Stimulated activated CD4-positive, alpha-beta T cell treated with anti-CD3 and anti-CD28 coated beads, TNF-alpha, amount 100 ng/mL, for 1 hour (primary cell): ENCODE measurements around the gene B4GALT7.
"Not testable (repeated sequence)": the region's sequence is repeated elsewhere in the genome, so short reads cannot be mapped to it uniquely, and the experiment has no call there.

Source experiments
- DNase-seq, 3 donors: peaks; one replicate each; pipeline ENCODE4 v3.0.0-alpha.2; 2020; ENCODE audit warnings: low read depth in 3 of 3, low spot score in 1 of 3

Gene B4GALT7

DNA sequence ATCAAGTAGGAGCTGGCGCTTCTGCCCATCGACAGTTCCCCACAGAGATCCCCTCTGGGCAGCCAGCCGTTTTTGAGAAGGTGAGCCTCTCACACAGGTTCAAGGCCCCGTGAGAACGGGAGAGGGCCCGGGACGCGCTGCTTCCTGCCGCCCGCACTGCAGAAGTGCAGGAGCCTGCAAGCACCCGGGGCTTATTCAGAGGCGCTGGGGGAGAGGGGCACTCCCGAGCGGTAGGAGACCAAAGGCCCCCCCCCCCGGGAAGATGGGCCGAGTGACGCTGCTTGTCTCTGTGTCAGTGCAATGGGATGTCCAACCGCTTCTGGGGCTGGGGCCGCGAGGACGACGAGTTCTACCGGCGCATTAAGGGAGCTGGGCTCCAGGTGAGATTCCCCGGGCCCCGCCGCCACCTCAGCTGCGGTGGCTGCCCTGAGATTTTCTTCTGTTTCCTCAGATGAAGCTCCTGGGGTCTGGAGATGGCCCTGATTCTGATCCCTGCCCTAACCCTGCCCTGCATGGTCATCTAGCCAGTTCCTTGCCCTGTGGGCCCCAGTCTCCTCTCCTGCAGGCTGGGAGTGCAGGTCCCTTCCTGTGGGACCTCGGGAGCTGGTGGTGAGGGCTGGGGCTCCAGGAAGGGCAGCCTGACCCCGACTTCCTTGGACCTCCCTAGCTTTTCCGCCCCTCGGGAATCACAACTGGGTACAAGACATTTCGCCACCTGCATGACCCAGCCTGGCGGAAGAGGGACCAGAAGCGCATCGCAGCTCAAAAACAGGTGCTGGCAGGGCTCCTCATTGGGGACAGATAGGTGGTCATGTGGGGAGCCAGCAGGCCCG, 8.5 kb downstream of the B4GALT7 start:
- DNase-seq: no peak

DNA sequence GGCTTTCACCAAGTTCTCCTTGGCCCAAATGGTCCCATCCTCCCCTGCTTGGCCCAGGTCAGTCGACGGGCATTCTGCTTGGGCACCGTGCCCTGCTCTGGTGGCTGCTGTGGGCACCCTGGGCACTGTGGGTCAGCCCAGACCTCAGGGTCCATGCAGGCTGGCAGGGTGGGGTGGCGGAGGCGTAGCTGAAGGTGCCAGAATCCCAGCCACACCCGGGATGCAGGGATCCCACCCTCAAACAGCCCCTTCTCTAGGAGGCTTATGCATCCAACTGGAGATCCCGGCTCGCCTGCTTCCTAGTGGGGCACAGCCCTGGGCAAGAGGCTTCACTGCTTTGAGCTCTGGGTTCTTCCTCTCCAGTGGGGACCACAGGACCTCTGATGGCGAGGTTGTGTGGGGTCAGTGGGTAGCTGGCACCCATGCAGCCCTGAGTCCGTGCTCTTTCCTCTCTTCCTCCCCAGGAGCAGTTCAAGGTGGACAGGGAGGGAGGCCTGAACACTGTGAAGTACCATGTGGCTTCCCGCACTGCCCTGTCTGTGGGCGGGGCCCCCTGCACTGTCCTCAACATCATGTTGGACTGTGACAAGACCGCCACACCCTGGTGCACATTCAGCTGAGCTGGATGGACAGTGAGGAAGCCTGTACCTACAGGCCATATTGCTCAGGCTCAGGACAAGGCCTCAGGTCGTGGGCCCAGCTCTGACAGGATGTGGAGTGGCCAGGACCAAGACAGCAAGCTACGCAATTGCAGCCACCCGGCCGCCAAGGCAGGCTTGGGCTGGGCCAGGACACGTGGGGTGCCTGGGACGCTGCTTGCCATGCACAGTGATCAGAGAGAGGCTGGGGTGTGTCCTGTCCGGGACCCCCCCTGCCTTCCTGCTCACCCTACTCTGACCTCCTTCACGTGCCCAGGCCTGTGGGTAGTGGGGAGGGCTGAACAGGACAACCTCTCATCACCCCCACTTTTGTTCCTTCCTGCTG, 9.4 kb downstream of the B4GALT7 start:
- DNase-seq: no peak

DNA sequence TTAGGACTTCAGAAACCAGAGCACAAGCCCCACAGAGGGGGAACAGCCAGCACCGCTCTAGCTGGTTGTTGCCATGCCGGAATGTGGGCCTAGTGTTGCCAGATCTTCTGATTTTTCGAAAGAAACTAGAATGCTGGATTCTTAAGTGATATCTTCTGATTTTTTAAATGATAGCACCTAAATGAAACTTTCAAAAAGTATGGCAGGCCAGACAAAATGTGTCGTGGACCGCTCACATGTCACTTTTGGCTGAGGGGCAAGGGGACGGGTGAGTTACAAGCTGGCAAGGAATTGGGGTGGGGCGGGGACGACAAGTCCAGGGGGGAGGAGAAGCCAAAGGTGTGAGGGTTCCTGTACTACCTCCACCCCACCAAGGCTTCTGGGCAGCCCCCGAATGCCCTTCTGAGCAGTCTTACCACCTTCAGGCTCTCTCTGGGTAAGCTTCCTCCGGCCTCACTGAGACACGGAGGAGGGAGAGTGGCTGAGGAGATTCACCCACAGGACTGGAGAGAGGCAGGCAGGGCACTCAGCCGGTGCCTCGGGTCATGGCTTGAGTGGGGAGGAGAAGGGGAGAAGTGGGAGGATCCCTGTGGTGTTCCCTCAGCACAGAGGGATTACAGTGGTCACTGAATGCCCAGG, 10.3 kb downstream of the B4GALT7 start:
- no peak for DNase-seq

DNA sequence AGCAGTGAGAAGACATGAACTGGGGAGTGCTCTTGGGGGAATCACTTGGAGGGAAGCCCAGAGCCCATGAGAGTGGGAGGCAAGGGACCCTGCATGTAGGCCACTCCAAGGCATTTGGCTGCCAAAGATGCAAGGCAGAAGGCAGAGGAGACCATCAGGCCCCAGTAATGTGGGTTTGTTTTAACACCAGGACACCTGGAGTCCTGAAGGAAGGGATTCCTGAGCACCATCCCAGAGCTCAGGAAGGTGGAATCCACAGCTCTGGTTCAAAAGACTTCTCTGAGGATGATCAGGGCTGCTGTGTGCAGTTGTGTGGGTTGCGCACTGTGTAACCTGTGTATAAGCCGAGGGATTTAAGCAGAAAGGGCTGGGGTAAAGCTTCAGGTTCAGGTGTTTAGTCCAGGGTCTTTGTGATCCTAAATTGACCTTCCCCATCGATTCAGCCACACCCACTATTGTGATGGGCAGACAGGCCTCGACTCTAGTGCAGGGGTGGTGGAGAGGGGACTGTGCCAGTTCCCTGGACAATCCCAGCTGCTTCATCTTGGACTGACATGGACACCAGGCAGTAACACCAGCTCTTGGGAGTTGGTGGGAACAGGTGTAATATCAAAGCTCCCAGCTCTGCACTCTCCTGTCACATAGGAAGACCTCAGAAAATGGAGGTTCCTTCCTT, 11.0 kb downstream of the B4GALT7 start:
- DNase-seq: no peak

DNA sequence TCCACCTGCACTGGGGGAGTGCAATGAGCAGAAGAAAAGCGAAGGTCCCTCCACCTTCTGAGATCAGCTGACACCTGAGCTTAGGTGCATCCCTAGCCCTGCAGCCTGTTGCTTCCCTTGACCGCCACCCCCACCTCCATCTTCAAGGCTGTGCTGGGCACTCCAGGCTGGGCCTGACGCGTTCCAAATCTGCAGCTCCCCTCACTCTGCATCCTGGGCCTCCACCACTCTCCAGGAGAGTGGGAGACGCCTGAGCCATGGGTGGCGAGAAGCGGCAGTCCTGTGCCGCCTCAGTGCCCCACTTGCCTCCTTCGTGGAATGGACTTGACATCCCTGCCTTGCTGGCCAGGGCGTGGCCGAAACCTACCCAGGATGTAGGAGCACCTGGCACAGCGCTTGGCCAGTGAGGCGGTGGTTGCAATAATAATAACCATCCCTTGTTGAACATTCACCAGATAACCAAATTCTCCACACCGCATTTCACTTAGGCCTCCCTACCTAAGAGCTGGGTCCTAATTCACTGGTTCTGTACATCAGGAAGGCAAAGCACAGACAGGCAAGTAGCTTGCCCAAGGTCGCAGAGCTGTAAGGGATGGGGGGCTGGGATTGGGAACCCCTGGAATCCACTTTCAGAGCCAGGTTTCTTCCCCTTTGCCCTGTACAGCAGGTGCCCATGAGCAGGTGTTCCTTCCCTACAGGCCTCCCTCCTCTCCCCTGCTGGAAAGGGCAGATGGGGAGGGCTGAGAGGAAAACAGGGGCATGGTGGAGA, 11.7 kb downstream of the B4GALT7 start:
- DNase-seq: no peak

DNA sequence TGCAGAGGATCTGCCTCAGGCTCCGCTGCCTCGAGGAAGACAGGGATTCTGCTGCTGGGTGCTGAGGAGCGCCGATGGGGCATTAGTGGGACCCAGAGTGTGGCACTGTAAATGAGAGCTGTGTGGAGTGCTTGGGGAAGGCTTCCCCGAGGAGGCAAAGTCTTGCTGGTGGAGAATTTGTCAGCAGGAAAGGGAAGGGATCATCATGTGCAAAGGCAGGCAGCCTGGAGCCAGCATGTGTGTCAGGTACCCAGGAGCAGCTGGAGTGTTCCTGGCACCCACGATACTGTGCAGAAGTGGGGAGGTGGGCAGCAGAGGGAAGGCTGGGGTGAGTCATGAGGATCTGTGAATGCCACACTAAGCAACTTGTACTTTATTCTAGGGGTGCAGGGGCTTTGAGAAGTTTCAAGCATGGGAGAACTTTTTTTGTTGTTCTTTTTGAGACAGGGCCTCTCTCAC, 12.3 kb downstream of the B4GALT7 start:
- DNase-seq: no peak

DNA sequence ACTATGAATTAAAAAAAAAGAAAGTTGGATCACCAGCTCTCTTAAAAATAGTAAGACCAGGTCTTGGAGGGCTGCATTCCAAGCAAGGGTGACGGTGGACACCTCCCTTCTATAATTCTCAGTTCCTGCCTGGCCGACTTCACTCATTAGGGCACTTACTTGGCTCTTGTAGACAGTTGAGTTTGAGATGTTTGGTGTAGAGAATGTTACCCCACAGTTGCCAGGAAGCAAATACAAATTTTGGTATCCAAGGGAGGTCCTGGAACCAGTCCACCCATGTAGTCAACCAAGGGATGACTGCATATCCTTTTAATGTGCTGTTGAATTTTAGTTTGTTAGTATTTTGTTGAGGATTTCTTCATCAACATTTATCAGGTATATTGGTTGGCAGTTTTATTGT, 20.6 kb downstream of the B4GALT7 start:
- no peak for DNase-seq

DNA sequence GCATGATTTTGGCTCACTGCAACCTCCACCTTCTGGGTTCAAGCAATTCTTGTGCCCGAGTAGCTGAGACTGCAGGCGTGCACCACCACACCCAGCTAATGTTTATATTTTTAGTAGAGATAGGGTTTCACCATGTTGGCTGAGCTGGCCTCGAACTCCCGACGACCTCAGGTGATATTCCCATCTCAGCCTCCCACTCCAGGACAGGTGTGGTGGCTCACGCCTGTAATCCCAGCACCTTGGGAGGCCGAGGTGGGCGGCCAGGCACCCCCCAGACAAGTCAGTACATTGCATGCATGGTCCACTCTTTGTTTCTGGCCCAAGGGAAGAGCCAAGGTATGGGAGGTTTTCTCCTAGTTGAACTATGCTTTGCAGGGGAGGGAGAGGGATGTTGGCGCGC, 24.2 kb downstream of the B4GALT7 start:
- DNase-seq: not testable (repeated sequence)

DNA sequence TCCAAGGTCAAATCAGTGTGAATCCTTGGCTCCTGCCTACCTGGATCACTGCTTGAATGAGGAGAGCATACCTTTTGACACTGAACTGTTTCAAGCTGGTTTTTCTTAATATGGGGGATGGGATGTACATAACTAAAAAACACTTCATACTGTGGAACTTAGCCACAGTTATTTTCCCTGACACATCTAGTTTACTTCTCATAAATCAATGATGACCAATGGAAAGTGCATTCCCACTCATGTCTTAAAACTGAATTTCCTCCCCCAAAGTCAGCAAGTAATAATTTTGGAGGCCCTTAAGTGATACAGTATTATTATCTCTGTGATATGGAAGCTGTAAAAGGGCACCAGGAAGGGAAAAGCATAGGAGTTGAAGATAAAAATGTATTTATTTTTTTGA, 30.3 kb downstream of the B4GALT7 start:
- not testable (repeated sequence) for DNase-seq

DNA sequence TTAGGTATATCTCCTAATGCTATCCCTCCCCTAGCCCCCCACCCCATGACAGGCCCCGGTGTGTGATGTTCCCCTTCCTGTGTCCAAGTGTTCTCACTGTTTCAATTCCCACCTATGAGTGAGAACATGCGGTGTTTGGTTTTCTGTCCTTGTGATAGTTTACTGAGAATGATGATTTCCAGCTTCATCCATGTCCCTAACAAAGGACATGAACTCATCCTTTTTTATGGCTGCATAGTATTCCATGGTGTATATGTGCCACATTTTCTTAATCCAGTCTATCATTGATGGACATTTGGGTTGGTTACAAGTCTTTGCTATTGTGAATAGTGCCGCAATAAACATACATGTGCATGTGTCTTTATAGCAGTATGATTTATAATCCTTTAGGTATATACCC, 35.0 kb downstream of the B4GALT7 start:
- not testable (repeated sequence) for DNase-seq

DNA sequence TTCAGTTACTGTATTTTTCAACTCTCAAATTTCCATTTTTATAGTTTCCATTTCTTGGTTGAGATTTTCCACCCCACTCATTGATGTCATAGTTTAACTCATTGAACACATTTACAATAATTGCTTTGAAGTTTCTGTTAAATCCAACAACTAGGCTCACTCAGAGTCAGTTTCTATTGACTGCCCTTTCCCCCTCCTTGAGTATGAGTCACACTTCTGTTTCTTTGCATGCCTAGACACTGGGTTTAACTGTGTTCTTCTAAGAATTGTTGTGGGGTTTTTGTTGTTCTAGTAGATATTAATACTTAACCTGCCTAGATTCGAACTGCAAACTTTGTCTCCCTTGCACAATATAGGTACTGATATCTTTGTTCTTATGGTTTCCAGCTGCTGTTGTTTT, 45.5 kb downstream of the B4GALT7 start:
- not testable (repeated sequence) for DNase-seq

DNA sequence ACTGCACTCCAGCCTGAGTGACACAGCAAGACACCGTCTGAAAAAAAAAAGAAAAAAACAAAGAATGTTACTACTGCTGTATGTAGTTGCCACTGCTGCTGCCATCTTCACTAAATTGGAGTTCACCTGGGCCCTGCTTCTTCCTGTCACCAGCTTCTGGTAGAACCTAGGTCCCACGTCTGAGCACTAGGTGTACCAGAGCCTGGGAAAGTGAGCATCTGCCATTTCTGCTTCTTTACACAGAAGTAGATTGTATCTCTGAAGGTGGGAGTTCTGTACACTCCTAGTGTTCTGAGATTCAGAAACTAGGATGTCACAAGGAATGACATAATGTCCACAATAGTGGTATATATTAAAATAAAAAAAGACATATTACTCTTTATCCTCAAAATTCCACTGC, 51.3 kb downstream of the B4GALT7 start:
- not testable (repeated sequence) for DNase-seq

DNA sequence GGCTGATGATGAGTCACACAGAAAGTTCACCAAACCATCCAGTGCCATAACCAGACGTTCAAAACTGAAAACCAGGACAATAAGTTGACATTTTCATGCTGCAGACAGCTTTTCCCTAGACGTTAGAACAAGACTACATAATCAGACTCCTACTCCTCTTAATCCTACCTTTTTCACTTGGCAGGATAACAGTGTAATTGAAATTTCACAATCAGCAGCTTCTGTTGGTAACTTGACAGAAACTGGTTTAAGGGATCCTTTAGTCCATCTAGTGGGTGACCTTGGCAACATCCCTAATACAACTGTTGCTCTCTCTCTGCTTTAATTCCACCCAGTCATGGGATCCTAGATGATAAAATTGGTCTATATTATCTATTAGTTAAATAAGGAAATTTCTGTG, 57.9 kb downstream of the B4GALT7 start:
- not testable (repeated sequence) for DNase-seq

DNA sequence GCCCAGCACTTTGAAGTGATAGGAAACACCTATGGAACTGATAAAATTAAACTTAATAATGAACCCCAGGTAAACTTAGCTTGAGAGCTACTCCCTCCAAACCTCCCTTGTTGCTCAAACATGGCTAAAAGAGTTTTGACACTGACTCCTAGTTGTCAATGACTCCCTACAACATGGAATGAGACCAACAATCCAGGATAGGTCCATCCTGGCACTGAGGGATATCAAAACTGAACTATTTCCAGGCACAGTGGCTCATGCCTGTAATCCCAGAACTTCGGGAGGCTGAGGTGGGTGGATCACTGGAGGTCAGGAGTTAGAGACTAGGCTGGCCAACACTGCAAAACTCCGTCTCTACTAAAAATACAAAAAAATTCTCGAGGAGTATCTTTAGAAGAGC, 58.6 kb downstream of the B4GALT7 start:
- not testable (repeated sequence) for DNase-seq
